GM12873 (cell line): ENCODE measurements around the gene KRT13.

ENCODE experiments used
- TF ChIP-seq, protein P1 (sequence below): IDR thresholded peaks from 2 replicates; pipeline ENCODE4 v1.5.1; 2012; ENCODE audit warnings: low read depth, mild to moderate bottlenecking, moderate library complexity, low read length, control low read depth; ENCODE audit not compliant: insufficient read depth; ENCODE audit errors: missing control alignments

Gene KRT13

DNA sequence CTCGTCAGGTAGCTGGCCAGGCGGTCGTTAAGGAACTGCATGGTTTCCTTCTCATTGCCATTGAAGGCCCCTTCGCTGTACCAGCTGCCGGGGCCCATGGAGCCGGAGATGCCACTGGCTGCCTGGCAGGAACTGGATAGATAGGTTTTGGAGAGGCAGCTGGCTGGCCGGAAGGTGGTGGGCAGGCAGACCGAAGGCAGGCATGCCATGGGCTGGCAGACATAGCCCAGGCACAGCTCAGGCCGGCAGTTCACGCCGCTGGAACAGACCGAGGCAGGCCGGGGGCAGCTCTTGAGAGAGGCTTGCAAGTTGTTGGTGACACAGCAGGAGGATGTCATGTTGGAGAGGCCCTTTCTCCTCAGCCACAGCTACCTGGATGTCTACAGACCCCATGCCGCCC lies 38.4 kb downstream of the KRT13 start, which contains the start of gene KRT32:
Gene KRT32, minus strand, starts transcription at position 399 of the 400 bp plus-strand sequence. Its CDS starts 61 bp downstream, at position 338.
- TF ChIP-seq, protein P1, sequence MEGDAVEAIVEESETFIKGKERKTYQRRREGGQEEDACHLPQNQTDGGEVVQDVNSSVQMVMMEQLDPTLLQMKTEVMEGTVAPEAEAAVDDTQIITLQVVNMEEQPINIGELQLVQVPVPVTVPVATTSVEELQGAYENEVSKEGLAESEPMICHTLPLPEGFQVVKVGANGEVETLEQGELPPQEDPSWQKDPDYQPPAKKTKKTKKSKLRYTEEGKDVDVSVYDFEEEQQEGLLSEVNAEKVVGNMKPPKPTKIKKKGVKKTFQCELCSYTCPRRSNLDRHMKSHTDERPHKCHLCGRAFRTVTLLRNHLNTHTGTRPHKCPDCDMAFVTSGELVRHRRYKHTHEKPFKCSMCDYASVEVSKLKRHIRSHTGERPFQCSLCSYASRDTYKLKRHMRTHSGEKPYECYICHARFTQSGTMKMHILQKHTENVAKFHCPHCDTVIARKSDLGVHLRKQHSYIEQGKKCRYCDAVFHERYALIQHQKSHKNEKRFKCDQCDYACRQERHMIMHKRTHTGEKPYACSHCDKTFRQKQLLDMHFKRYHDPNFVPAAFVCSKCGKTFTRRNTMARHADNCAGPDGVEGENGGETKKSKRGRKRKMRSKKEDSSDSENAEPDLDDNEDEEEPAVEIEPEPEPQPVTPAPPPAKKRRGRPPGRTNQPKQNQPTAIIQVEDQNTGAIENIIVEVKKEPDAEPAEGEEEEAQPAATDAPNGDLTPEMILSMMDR, result no peak

DNA sequence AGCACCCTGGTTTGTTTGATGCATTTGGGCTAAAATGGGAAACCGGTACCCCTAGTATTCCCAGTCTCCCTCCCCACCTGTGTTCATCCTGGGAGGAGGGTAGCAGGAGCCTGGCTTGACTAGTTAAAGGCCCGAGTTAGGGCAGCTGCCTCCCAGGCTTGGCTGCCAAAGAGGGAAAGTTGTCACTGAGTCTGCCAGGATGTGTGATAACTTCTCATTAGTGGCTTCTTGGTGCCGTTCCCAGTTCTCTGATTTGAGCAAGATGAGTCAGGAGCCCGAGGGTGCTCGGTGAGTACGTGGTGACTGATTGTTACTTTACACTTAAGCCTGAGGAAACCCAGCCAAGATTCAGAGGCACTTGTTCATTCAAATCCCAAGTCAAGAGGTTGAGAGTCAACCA lies 40.7 kb downstream of the KRT13 start:
- TF ChIP-seq, protein P1, result no peak

DNA sequence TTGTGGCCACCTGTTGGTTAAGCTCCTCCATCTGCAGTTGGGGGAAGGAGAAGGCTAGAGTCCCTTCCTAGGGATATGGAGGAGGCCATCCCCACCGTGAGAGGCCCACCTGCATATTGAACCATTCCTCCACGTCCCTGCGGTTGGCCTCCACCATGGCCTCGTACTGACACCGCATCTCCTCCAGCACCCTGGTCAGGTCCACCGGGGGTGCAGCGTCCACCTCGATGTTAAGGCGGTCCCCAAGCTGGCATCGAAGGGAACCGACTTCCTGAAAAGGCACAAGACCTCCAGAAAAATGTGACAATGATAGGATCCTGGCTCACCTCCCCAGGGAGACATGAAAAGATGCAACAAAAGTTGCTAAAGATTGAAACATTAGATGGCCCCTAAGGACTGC lies 41.2 kb downstream of the KRT13 start:
- TF ChIP-seq, protein P1, result no peak

DNA sequence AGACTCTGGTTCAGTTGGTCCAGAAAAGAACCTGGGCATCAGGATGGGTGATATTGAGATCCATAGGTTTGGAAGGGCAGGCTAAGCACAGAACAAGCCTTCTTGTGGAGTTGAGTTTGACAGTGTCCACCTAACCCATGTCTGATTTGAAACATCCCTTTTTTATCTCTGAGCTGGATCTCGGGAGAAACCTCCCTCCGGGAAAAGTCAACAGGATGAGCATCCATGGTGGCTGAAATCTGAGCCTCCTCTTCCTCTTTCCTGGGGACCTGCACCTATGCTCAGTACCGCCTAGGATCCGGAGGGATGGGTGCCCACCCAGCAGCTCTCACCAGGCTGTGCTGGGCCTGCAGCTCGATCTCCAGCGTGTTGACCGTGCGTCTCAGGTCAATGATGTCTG lies 41.7 kb downstream of the KRT13 start:
- TF ChIP-seq, protein P1, result no peak

DNA sequence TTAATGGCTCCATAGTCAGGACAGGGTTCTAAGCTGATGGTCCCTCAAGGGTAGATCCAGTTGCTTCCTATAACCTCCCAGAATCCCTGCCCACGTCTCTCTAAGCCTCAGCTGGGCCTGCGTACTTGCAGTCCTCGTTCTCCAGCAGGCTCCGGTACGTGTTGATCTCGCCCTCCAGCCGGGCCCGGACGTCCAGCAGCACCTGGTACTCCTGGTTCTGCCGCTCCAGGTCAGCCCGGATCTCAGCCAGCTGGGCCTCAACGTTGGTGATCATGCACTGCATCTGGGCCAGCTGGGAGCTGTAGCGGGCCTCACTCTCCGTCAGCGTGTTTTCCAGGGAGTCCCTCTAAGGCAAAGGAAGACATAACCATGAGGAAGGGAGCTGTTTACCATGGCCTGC lies 42.7 kb downstream of the KRT13 start:
- TF ChIP-seq, protein P1, result no peak

DNA sequence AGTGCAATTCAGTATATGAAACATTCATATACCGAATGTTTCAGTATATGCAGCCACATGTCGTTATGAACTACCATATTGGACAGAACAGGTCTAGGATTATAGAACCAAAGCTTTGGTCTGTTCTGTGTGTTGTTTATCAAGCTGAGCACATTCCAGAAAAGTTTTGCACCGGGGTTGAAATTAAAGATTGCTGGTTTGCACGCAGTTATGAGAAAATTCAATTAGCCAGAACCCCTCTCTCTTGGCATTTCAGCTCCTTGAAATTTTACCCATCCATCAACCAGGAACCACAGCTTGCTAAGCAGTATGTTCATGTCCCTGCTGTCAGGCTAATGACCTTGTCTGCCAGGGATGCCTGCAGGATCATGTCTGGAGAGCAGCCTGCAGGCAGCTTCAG lies 47.7 kb downstream of the KRT13 start:
- TF ChIP-seq, protein P1, result no peak

DNA sequence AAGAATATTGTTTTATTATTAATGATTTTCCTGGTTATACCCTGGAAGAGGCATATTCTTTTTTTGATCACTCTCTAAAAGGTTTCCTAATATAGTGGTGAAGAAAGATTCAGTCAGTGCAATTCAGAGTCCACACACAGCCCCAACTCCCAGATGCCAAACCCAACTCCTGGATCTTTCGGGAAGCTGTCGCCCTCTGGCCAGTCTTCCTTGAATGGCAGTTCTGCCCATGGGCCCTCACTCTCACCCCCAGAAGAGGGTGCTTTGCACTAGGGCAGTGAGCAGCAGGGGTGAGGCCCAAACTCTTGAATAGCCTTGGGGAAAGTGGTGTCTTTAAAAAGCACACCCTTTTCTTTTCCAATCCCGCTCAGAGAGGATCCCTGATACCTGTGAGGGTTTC lies 49.2 kb downstream of the KRT13 start:
- TF ChIP-seq, protein P1, result no peak
